Neural cell (in vitro differentiated cells): Measurements from ENCODE around the gene CNTNAP2.

Source experiments
- CTCF ChIP-seq: fragments of 450-650 bp; IDR thresholded peaks from 2 replicates; pipeline ENCODE4 v1.5.1; 2014; ENCODE audit warnings: antibody characterized with exemption, mild to moderate bottlenecking, moderate library complexity; ENCODE audit not compliant: poor library complexity, severe bottlenecking
- EP300 ChIP-seq: fragments of 450-650 bp; conservative IDR thresholded peaks from 2 replicates; pipeline ENCODE4 v1.6.1; 2014; ENCODE audit warnings: antibody characterized with exemption, mild to moderate bottlenecking, moderate library complexity; ENCODE audit not compliant: poor library complexity, severe bottlenecking
- EZH2 ChIP-seq: fragments of 200-600, 300-800 bp; shearing (Covaris generic), sonication (generic); IDR thresholded peaks from 2 replicates; pipeline ENCODE4 v1.6.1; 2014; ENCODE audit warnings: antibody characterized with exemption, low read length, borderline replicate concordance, mild to moderate bottlenecking; ENCODE audit not compliant: insufficient read depth, poor library complexity, severe bottlenecking
- MXI1 ChIP-seq: fragments of 450-650 bp; conservative IDR thresholded peaks from 2 replicates; pipeline ENCODE4 v1.6.1; 2014; ENCODE audit warnings: antibody characterized with exemption, mild to moderate bottlenecking; ENCODE audit not compliant: poor library complexity, severe bottlenecking
- RAD21 ChIP-seq: fragments of 450-650 bp; conservative IDR thresholded peaks from 2 replicates; pipeline ENCODE4 v1.6.1; 2014; ENCODE audit warnings: antibody characterized with exemption, mild to moderate bottlenecking, moderate library complexity
- REST ChIP-seq: IDR thresholded peaks from 2 replicates; pipeline ENCODE4 v1.6.1; 2012; ENCODE audit warnings: borderline replicate concordance
- TAF1 ChIP-seq: IDR thresholded peaks from 2 replicates; pipeline ENCODE4 v1.6.1; 2012; ENCODE audit warnings: low read depth

- TF ChIP-seq CTCF (no peak), RAD21 (no peak), REST (no peak), EP300 (no peak), TAF1 (no peak), EZH2 (no peak), MXI1 (no peak)
Measured at GRCh38 chr7:147070886-147071285, 954.3 kb downstream of the CNTNAP2 start.
